ENCODE measurements around the gene MASP1. TPM values are rescaled to one million over a fixed set of nuclear protein-coding genes. Genes with fewer than 3 reads are reported as not detected.

MASP1 gene
- total RNA-seq, 1 experiment from 2014 or later: not detected

DNA sequence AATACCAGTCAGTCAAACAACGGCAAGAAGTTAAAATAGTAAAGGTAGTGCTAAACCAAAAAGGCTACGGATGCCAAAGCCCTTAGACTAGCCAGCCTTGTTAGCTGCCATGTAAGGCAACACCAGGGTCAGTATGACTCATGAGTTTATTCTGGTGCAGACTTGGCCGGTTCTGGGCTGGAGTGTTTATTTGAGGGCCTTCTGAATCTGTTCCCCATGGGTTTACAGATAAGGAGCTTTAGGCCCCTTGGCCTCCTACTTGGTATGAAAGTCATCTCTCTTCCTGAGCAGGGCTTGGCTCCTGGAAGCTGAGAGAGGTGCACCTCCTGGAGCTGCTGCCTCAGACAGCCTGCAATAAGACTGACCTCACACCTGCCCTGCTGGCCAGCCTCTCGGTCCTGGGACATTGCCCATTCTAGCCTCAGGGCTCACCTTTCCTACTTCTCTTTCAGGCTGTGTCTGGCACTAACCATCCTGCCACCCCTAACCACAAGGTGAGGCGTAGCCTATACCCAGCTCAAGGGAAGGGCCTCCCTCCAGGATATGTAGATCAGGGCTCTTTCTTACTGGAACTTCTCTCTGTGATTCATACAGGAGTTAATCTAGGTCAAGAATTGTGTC is 104.6 kb downstream of the MASP1 start:
- no peak for DNase-seq (ENCODE audit: low spot score)

DNA sequence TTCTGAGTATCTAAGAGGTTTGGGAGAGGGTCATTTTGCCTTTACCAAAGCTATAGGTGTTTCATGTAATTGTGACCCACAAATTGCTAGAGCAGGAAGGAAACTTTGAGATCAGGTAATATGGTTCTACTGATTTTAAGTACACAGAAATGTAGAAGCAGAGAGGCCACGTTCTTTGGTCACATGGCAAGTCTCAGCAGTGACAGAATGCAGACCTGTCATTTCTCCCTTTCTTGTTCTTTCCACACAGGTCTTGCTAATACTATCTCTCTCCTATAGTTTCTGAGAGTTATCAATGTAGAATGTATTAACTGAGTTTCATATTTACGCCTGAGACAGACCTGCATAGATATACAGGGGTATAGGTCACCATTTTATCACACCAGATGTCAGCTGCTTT is 105.2 kb downstream of the MASP1 start:
- DNase-seq (ENCODE audit: low spot score): no peak

DNA sequence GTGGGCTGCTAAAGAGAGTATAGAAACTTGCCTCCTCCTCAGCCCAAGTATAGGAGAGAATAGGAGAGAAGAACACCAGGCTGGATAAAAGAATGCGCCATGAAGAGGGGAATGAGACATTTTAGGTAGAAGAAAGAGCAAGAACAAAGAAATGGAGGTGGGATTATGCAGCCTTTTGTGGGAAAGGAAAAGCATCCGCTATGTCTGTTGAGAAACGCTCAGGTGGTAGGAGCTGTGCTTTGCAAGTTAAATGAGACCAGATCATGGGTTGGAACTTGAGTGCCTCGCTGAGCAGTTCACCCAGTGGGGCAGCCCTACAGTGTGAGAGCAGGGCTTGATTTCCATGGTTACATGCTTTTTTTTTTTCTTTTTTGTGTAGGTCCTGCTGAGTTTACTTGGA is 105.8 kb downstream of the MASP1 start:
- DNase-seq (ENCODE audit: low spot score): no peak

Other genes starting within 250 kb of the MASP1 start
- gene RPL39L, start 152.2 kb downstream of the MASP1 start, total RNA-seq (2014; rRNA removed; shearing (Covaris generic)): not detected in 2 replicates
- not detected in 2 replicates for gene RTP1, start 94.3 kb downstream of the MASP1 start, total RNA-seq (2014; rRNA removed; shearing (Covaris generic))
- 0.05 and 0.23 TPM in 2 replicates for gene RTP4, start 76.6 kb upstream of the MASP1 start, total RNA-seq (2014; rRNA removed; shearing (Covaris generic))